Colon (tissue), 2 donors: ENCODE measurements around the gene ANKRD55.
"Not testable (repeated sequence)": the region's sequence is repeated elsewhere in the genome, so short reads cannot be mapped to it uniquely, and the experiment has no call there.

Experiments used
- FAIRE-seq: peaks from 2 replicates; lab custom pipeline; 2012; peaks lifted over from hg19 to GRCh38; lab: Jason Lieb, UNC
- donor health status: control.
- donor health status: control.

The ANKRD55 gene

GRCh38 chr5:56168066-56168478 lies 65.1 kb downstream of the ANKRD55 start:
- no peak for FAIRE-seq

DNA sequence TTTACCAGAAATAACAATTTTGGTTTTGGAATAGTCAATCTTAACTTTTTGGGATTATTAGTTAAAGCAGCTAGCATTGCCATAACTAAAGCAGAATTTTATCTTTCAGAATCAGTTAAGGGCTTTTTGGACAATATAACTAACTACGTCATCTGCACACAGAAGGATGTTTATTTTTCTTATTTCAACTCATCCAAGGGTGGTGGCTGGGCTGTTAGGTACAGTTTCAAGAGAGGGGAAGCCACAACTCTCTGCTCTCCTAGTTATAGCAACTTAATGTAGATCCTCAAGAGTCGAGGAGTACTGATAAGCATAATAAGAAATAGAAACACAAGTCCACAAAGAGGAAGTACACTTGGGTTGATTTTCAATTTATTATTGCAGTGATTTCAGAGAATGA lies 65.6 kb downstream of the ANKRD55 start:
- FAIRE-seq = no peak

DNA sequence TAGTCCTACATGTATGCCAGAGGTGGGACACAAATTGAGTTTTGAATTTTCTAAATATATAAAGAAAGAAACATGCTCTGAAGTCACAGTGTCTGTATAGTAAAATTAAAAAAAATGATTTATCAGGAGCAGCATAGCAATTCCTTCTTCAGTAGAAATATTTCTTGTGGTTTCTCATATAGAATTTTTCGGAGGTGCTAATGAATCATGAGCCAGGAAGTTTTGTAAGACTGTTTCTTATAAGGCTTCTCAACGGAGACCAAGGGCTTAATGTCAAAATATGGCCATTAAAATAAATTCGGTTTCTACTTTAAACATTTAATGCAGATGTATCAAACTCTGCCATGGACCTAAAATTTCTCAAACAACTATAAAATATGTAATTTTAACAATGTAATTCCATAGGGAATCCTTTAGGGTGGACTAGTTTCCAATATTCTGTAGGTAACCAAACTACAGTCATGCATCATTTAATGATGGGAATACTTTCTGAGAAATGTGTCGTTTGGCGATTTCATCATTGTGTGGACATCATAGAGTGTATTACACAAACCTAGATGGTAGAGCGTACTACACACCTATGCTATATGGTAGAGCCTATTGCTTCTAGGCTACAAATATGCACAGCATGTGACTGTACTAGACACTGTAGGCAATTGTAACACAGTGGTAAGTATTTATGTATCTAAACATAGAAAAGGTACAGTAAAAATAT lies 66.3 kb downstream of the ANKRD55 start:
- no peak for FAIRE-seq

GRCh38 chr5:56164376-56164775 lies 68.8 kb downstream of the ANKRD55 start:
- FAIRE-seq = no peak

DNA sequence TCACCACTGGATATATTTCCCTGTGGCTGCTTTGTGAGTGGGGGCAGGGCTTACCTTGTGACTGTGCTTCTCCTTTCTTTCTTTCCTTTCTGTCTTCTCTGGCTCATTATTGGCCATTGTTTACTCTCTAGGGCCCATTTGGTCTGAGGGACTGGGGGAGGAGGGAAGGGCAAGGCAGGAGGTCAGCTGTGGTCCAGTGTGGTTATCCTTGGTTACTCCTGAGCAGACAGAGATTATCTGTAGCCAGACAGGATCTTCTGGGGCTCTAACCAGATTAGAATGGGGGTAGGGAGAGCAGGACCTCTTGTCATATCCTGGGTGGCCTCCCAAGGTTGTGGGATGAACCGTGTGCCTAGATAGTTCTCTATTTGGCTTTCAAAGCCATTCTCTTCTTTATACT lies 71.2 kb downstream of the ANKRD55 start:
- FAIRE-seq = no peak

- no peak for FAIRE-seq
These were observed 71.7 kb downstream of the ANKRD55 start for GRCh38 chr5:56161439-56161823.

DNA sequence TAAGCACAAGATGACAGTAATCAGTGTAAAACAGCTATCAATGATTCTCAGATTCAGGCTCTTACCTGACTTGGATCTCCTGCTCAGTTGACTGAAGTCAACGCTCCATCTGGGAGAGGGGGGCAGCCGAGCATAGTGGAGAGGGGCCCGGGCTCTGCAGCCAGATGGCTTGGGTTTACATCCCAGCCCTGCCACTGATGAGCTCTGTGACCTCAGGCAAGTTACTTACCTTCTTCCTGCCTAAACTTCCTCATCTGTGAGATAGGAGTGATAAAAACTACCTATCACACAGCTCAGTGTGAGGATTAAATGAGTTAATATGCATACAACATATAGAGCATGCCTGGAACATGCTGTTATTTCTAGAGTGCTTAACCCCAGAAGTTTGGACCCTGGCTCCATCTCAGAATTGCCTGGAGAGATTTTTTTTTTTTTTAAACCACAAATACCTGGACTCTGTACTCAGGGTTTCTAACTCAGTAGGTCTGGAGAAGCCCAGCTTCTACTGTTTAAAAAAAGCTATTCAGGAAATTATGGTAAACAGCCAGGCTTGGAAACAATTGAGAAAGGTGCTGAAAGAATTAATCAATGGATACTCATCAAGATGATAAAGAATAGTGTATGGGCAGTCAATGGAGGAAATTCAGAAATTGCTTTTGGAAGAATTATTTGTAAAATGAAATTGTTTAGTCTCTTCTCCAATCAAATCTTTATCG lies 72.2 kb downstream of the ANKRD55 start:
- no peak for FAIRE-seq

- no peak for FAIRE-seq
These were observed 73.6 kb downstream of the ANKRD55 start for GRCh38 chr5:56159521-56159947.

- FAIRE-seq = no peak
These were observed 74.7 kb downstream of the ANKRD55 start for GRCh38 chr5:56158331-56158960.

DNA sequence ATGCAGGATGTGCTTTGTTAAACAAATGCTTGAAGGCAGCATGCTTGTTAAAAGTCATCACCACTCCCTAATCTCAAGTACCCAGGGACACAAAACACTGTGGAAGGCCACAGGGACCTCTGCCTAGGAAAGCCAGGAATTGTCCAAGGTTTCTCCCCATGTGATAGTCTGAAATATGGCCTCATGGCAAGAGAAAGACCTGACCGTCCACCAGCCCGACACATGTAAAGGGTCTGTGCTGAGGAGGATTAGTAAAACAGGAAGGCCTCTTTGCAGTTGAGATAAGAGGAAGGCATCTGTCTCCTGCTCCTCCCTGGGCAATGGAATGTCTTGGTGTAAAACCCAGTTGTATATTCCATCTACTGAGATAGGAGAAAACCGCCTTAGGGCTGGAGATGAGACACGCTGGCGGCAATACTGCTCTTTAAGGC lies 75.9 kb downstream of the ANKRD55 start:
- not testable (repeated sequence) for FAIRE-seq

DNA sequence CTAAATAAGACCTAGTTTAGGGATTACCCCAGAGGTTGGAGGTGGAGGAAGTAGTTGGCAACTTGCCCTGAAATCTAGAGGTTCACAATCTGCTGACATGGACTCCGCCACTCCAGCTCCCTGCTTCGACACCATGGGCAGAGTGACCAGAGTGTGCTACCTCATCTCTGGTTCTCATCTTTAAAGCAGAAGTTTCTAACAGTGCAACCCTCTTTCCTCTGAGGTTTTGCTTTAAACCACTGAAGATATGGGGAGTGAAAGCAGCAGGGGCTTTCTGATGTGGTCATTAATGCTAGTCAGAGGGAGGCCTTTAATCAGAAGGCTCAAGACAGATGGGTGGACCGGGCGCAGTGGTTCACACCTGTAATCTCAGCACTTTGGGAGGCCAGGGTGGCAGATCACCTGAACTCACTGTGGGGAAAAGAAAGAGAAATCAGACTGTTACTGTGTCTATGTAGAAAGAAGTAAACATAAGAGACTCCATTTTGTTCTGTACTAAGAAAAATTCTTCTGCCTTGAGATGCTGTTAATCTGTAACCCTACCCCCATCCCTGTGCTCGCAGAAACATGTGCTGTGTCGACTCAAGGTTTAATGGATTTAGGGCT lies 76.4 kb downstream of the ANKRD55 start:
- not testable (repeated sequence) for FAIRE-seq

- no peak for FAIRE-seq
These were observed 77.0 kb downstream of the ANKRD55 start for GRCh38 chr5:56155992-56156584.

- no peak for FAIRE-seq
These were observed 78.2 kb downstream of the ANKRD55 start for GRCh38 chr5:56154732-56155484.

GRCh38 chr5:56152437-56152836 lies 80.7 kb downstream of the ANKRD55 start:
- FAIRE-seq = no peak

GRCh38 chr5:56150756-56151155 lies 82.4 kb downstream of the ANKRD55 start:
- FAIRE-seq = not testable (repeated sequence)

GRCh38 chr5:56148453-56148971 lies 84.6 kb downstream of the ANKRD55 start:
- no peak for FAIRE-seq

- no peak for FAIRE-seq
These were observed 85.4 kb downstream of the ANKRD55 start for GRCh38 chr5:56147659-56148230.

GRCh38 chr5:56147106-56147505 lies 86.0 kb downstream of the ANKRD55 start:
- FAIRE-seq = no peak

DNA sequence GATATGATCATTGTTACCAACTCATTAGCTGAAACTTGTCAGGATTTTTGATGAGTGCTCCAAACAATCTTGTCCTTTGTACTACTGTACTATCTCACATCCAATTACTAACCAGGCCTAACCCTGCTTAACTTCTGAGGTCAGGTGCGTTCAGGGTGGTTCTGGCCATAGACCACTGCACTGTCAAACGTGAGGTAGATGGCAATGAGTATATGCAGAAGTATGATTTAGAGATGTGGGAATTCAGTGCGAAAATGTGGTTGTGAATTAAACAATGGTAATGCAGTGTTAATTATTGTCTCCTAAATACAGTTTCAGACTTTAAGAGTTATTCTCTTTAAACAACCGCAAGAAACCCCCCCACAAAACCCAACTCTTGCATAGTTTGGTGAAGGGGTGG lies 86.5 kb downstream of the ANKRD55 start:
- no peak for FAIRE-seq

DNA sequence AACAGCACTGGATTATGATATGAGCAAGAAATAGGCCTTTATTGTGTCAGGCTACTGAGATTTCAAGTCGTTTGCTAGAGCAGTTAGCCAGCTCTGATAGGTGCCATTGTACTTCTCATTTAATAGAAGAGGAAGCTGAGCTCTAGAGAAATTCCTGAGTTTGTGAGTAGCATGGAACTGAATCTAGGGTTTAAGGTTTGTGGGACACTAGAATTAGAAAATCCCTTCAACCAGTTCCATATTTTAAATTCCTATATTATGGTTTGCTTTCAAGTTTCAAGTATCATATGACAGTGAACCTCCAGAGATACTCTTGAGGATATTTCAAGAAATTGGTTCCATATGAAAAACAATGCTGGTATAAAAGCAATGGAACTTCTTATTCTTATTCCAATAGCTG lies 87.6 kb downstream of the ANKRD55 start:
- FAIRE-seq = no peak

GRCh38 chr5:56145106-56145505 lies 88.0 kb downstream of the ANKRD55 start:
- FAIRE-seq = no peak
